Upper lobe of left lung (tissue), 4 donors: ENCODE results near the gene CLIC6.

Experiments used
- EP300 ChIP-seq, 4 donors: sonication (generic); formaldehyde crosslinking; IDR thresholded peaks; one replicate each; pipeline ENCODE4 v1.5.1; 2017; ENCODE audit warnings: antibody characterized with exemption in 4 of 4, control low read depth in 2 of 4
- POLR2A ChIP-seq, 4 donors: fragments of 450-650 bp; IDR thresholded peaks; one replicate each; pipeline ENCODE4 v1.5.1; 2016 to 2017; ENCODE audit warnings: antibody characterized with exemption in 4 of 4, mild to moderate bottlenecking in 2 of 4
- POLR2AphosphoS5 ChIP-seq, 2 donors: sonication (generic); formaldehyde crosslinking; IDR thresholded peaks; one replicate each; pipeline ENCODE4 v1.5.1; 2017; ENCODE audit warnings: antibody characterized with exemption in 2 of 2
- TF ChIP-seq, protein P1 (sequence below), 6 experiments: fragments of 450-650 bp in 4 of 6; fragments of 200-600 bp in 2 of 6; sonication (generic) in 2 of 6; IDR thresholded peaks; one replicate each; pipeline ENCODE4 v1.5.1; 2016 to 2019; ENCODE audit warnings: antibody characterized with exemption in 6 of 6

DNA sequence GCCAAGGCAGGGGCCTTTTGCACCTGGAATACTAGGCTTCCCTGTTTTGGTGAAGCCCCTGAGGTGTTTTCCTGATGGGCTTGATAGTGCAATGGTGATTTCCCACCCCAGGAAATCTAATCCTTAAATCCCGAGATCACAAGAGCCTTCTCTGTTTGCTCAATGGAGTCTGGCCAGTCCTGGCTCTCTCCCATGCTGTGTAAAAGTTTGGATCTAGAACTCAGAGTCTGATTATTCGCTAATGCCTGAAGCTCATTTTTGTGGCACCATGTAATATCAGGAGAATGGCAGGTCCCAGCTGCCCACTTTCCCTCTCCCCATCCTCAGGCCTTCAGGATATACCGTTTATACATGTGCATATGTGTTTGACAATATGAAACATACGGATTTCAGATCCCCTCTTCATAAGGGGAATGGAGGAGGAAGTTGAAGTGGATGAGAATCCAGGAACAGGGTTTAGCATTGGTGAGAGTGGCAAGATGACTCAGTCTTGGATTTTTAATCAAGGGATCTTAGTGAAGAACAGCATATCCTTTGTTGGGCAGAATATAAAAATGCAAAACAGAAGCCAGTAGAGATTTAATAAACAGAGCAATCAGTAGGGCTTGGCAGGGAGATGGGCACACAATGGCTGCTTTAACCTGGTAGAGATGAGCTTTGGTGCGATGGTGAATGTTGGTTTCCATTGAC lies 62.1 kb downstream of the CLIC6 start:
- no peak for TF ChIP-seq POLR2AphosphoS5 (IDR thresholded peaks at IDR 0.05)
- no peak for TF ChIP-seq POLR2A (IDR thresholded peaks at IDR 0.05)
- TF ChIP-seq, protein P1, sequence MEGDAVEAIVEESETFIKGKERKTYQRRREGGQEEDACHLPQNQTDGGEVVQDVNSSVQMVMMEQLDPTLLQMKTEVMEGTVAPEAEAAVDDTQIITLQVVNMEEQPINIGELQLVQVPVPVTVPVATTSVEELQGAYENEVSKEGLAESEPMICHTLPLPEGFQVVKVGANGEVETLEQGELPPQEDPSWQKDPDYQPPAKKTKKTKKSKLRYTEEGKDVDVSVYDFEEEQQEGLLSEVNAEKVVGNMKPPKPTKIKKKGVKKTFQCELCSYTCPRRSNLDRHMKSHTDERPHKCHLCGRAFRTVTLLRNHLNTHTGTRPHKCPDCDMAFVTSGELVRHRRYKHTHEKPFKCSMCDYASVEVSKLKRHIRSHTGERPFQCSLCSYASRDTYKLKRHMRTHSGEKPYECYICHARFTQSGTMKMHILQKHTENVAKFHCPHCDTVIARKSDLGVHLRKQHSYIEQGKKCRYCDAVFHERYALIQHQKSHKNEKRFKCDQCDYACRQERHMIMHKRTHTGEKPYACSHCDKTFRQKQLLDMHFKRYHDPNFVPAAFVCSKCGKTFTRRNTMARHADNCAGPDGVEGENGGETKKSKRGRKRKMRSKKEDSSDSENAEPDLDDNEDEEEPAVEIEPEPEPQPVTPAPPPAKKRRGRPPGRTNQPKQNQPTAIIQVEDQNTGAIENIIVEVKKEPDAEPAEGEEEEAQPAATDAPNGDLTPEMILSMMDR (IDR thresholded peaks at IDR 0.05): no peak
- no peak for TF ChIP-seq EP300 (IDR thresholded peaks at IDR 0.05)
